Measurements from ENCODE around the gene ZNF532. TPM values are rescaled to one million over a fixed set of nuclear protein-coding genes. Genes with fewer than 3 reads are reported as not detected.

Gene ZNF532
- total and polyA plus RNA-seq, 9 of the 15 experiments (the other 6 are each of a cell fraction or from before 2014, with no cell fraction given) = 0.42 TPM; not detected in 8

DNA sequence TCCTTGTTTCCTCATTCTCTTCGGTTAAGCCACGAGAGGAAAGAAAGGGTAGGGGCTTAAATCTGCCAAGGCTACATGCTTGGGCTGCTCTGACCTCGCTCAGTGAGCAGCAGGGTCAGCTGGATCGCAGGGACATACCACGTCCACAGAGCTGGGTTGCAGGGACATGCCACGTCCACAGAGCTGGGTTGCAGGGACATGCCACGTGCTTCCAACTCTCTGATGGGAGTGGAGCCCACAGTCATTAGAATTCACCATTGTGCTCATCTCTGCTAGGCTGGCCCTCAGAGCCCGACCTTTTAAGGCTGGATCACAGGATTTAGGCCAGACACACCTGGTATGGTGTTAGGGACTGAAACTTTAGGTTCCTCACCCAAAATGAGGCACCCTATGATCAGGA is 167.6 kb downstream of the ZNF532 start:
- in situ Hi-C loops (cut with MboI) (no loop called here), intact Hi-C loops (cut with micrococcal nuclease) (no loop called here)
- Histone ChIP-seq H3K4me1 (replicated peaks in 1 of 2; ENCODE audit: control insufficient read depth in 2 of 2, insufficient read depth in 2 of 2, low read length in 2 of 2) (no peaks in the 10 kb centered on the region), H3K4me2 (ENCODE audit: insufficient read depth, low read length) (no peak overlapping the region), H3K79me2 (ENCODE audit: control insufficient read depth, insufficient read depth, low read length) (no peaks in the 10 kb centered on the region), H3K27ac (ENCODE audit: extremely low read depth, low read depth, low read length) (no peak overlapping the region), H3K36me3 (ENCODE audit: control insufficient read depth, insufficient read depth, low read length) (no peaks in the 10 kb centered on the region), H3K27me3 (ENCODE audit: control insufficient read depth in 2 of 2, insufficient read depth in 2 of 2, low read length in 2 of 2) (peaks cover 0 to 16% of the 10 kb centered on the region in 2 experiments; a peak in 2 of 5 replicates), H3K9me1 (ENCODE audit: control insufficient read depth, insufficient read depth, low read length) (no peaks in the 10 kb centered on the region), H3K9me3 (replicated peaks; ENCODE audit: control insufficient read depth, insufficient read depth, low read depth, low read length) (no peaks in the 10 kb centered on the region), H4K20me1 (replicated peaks; ENCODE audit: control insufficient read depth, insufficient read depth, low read length) (no peaks in the 10 kb centered on the region), H3K9ac (ENCODE audit: insufficient read depth in 1 of 2, low read depth in 2 of 2, low read length in 2 of 2) (no peak overlapping the region), H3K4me3 (no peak overlapping the region), H2AFZ (ENCODE audit: low read depth, low read length) (no peak overlapping the region)
- ATAC-seq (no peak), DNase-seq (ENCODE audit: extremely low read depth in 1 of 4, low spot score in 3 of 4) (no peak), FAIRE-seq (no peak)
- ChIA-PET POLR2A (interaction anchor here (0.8 kb wide), 1 partner anchor 9 kb away, joined by 4 read pairs; no protein-coding TSS in a partner anchor), CTCF (ENCODE audit: low intra/inter-chr PET ratio) (no interaction called here)
- 0% methylated on average over 7 of the region's 8 CpGs for WGBS (ENCODE audit: insufficient coverage, low coverage, missing lambda C conversion rate)
- no TSS peak for BruUV-seq (replicated peaks)
- TF ChIP-seq ZNF75A (CRISPR knock-in tag; IDR thresholded peaks at IDR 0.05) (no peak), GATAD2A (IDR thresholded peaks at IDR 0.05) (no peak), ZNF77 (CRISPR knock-in tag; IDR thresholded peaks at IDR 0.05) (no peak), DIDO1 (tag; IDR thresholded peaks at IDR 0.05; ENCODE audit: low read depth) (no peak)
- TF ChIP-seq, protein P1, sequence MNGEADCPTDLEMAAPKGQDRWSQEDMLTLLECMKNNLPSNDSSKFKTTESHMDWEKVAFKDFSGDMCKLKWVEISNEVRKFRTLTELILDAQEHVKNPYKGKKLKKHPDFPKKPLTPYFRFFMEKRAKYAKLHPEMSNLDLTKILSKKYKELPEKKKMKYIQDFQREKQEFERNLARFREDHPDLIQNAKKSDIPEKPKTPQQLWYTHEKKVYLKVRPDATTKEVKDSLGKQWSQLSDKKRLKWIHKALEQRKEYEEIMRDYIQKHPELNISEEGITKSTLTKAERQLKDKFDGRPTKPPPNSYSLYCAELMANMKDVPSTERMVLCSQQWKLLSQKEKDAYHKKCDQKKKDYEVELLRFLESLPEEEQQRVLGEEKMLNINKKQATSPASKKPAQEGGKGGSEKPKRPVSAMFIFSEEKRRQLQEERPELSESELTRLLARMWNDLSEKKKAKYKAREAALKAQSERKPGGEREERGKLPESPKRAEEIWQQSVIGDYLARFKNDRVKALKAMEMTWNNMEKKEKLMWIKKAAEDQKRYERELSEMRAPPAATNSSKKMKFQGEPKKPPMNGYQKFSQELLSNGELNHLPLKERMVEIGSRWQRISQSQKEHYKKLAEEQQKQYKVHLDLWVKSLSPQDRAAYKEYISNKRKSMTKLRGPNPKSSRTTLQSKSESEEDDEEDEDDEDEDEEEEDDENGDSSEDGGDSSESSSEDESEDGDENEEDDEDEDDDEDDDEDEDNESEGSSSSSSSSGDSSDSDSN (IDR thresholded peaks at IDR 0.05; ENCODE audit: borderline replicate concordance in 1 of 2, low read depth in 2 of 2, low read length in 2 of 2) = no peak
